ENCODE data around the gene STBD1. TPM values are rescaled to one million over a fixed set of nuclear protein-coding genes. Genes with fewer than 3 reads are reported as not detected.

STBD1 gene
- total and polyA plus RNA-seq, 9 of the 15 experiments (the other 6 are each of a cell fraction or from before 2014, with no cell fraction given), result 0.08 to 0.64 (median 0.27) TPM; not detected in 2

DNA sequence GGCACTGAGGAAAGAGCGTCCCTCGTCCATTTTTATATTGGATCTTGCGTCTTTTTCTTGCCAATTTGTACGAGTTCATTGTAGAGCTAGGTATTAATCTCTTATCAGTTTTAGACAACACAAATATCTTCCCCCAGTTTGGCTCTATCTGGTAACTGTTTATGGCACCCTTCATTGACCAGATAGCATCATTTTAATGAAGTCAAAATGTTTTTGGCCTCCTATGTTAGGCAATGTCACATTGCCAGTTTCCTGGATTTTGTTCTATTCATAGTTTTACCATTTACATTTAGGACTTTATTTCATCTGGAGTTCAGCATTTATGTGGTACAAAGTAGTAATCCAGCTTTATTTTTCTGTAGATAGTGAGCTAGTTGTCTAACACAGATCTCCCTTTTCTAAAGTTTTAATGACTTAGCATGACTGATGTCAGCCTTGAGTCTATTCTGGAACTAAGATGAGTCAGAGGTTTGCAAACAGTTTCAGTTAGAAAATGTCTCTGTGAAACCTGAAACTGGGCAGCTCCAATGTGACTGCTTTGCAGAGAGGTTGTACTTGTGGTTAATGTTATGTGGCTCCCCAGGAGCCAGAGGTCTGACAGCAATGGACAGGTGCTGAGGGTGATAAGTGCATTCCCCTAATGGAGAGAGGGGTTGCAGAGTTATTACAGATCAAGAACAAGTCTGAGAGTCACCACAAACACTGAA is 5.3 kb upstream of the STBD1 start (continued):
- TF ChIP-seq, protein P1, sequence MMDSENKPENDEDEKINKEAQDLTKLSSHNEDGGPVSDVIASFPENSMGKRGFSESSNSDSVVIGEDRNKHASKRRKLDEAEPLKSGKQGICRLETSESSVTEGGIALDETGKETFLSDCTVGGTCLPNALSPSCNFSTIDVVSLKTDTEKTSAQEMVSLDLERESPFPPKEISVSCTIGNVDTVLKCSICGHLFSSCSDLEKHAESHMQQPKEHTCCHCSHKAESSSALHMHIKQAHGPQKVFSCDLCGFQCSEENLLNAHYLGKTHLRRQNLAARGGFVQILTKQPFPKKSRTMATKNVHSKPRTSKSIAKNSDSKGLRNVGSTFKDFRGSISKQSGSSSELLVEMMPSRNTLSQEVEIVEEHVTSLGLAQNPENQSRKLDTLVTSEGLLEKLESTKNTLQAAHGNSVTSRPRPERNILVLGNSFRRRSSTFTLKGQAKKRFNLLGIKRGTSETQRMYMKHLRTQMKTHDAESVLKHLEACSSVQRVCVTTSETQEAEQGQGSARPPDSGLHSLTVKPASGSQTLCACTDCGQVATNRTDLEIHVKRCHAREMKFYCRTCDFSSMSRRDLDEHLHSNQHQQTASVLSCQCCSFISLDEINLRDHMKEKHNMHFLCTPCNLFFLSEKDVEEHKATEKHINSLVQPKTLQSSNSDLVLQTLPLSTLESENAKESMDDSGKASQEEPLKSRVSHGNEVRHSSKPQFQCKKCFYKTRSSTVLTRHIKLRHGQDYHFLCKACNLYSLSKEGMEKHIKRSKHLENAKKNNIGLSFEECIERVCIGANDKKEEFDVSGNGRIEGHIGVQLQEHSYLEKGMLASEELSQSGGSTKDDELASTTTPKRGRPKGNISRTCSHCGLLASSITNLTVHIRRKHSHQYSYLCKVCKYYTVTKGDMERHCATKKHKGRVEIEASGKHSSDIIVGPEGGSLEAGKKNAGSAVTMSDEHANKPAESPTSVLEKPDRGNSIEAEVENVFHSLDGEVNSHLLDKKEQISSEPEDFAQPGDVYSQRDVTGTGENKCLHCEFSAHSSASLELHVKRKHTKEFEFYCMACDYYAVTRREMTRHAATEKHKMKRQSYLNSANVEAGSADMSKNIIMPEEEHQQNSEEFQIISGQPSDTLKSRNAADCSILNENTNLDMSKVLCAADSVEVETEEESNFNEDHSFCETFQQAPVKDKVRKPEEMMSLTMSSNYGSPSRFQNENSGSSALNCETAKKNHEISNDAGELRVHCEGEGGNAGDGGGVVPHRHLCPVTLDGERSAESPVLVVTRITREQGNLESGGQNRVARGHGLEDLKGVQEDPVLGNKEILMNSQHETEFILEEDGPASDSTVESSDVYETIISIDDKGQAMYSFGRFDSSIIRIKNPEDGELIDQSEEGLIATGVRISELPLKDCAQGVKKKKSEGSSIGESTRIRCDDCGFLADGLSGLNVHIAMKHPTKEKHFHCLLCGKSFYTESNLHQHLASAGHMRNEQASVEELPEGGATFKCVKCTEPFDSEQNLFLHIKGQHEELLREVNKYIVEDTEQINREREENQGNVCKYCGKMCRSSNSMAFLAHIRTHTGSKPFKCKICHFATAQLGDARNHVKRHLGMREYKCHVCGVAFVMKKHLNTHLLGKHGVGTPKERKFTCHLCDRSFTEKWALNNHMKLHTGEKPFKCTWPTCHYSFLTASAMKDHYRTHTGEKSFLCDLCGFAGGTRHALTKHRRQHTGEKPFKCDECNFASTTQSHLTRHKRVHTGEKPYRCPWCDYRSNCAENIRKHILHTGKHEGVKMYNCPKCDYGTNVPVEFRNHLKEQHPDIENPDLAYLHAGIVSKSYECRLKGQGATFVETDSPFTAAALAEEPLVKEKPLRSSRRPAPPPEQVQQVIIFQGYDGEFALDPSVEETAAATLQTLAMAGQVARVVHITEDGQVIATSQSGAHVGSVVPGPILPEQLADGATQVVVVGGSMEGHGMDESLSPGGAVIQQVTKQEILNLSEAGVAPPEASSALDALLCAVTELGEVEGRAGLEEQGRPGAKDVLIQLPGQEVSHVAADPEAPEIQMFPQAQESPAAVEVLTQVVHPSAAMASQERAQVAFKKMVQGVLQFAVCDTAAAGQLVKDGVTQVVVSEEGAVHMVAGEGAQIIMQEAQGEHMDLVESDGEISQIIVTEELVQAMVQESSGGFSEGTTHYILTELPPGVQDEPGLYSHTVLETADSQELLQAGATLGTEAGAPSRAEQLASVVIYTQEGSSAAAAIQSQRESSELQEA (IDR thresholded peaks at IDR 0.05; ENCODE audit: low read depth), result no peak
- TF ChIP-seq NEUROD1 (IDR thresholded peaks at IDR 0.05; ENCODE audit: borderline replicate concordance, low read depth, low read length, partially characterized antibody) (peak; percentile 31), ZNF584 (CRISPR knock-in tag; IDR thresholded peaks at IDR 0.05; ENCODE audit: low read depth) (peak; percentile 74), GABPA (tag; conservative IDR thresholded peaks at IDR 0.05; ENCODE audit: low read depth) (no peak), EZH2 (IDR thresholded peaks at IDR 0.05; ENCODE audit: borderline replicate concordance, low read depth, low read length) (no peak), ZFX (CRISPR knock-in tag; IDR thresholded peaks at IDR 0.05) (no peak), KLF13 (tag; IDR thresholded peaks at IDR 0.05; ENCODE audit: borderline replicate concordance, low read depth) (no peak), CHD2 (IDR thresholded peaks at IDR 0.05; ENCODE audit: low read depth, low read length) (no peak), FOS (IDR thresholded peaks at IDR 0.05; ENCODE audit: extremely low read depth, insufficient read length) (peak; percentile 48)
- TF ChIP-seq, protein P2, sequence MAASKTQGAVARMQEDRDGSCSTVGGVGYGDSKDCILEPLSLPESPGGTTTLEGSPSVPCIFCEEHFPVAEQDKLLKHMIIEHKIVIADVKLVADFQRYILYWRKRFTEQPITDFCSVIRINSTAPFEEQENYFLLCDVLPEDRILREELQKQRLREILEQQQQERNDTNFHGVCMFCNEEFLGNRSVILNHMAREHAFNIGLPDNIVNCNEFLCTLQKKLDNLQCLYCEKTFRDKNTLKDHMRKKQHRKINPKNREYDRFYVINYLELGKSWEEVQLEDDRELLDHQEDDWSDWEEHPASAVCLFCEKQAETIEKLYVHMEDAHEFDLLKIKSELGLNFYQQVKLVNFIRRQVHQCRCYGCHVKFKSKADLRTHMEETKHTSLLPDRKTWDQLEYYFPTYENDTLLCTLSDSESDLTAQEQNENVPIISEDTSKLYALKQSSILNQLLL (CRISPR knock-in tag; IDR thresholded peaks at IDR 0.05; ENCODE audit: borderline replicate concordance), result no peak
- TF ChIP-seq, protein P3, sequence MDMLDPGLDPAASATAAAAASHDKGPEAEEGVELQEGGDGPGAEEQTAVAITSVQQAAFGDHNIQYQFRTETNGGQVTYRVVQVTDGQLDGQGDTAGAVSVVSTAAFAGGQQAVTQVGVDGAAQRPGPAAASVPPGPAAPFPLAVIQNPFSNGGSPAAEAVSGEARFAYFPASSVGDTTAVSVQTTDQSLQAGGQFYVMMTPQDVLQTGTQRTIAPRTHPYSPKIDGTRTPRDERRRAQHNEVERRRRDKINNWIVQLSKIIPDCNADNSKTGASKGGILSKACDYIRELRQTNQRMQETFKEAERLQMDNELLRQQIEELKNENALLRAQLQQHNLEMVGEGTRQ (CRISPR knock-in tag; IDR thresholded peaks at IDR 0.05), result no peak
- TF ChIP-seq, protein P4, sequence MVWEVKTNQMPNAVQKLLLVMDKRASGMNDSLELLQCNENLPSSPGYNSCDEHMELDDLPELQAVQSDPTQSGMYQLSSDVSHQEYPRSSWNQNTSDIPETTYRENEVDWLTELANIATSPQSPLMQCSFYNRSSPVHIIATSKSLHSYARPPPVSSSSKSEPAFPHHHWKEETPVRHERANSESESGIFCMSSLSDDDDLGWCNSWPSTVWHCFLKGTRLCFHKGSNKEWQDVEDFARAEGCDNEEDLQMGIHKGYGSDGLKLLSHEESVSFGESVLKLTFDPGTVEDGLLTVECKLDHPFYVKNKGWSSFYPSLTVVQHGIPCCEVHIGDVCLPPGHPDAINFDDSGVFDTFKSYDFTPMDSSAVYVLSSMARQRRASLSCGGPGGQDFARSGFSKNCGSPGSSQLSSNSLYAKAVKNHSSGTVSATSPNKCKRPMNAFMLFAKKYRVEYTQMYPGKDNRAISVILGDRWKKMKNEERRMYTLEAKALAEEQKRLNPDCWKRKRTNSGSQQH (CRISPR knock-in tag; IDR thresholded peaks at IDR 0.05), result no peak
- TF ChIP-seq, protein P5, sequence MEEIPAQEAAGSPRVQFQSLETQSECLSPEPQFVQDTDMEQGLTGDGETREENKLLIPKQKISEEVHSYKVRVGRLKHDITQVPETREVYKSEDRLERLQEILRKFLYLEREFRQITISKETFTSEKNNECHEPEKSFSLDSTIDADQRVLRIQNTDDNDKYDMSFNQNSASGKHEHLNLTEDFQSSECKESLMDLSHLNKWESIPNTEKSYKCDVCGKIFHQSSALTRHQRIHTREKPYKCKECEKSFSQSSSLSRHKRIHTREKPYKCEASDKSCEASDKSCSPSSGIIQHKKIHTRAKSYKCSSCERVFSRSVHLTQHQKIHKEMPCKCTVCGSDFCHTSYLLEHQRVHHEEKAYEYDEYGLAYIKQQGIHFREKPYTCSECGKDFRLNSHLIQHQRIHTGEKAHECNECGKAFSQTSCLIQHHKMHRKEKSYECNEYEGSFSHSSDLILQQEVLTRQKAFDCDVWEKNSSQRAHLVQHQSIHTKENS (CRISPR knock-in tag; IDR thresholded peaks at IDR 0.05), result no peak
